Mesothelial cell of epicardium (in vitro differentiated cells): ENCODE results near the gene INF2. TPM values are rescaled to one million over a fixed set of nuclear protein-coding genes. Genes with fewer than 3 reads are reported as not detected.

Experiments
- DNase-seq, 2 experiments: peaks; one replicate each; pipeline ENCODE4 v3.0.0; 2021; ENCODE audit warnings: low spot score in 2 of 2; ENCODE audit not compliant: unreplicated experiment in 2 of 2
- H3K27ac Mint-ChIP-seq: 2 replicates; pipeline ENCODE4 v1.8.0; 2021; ENCODE audit warnings: mixed read lengths
- H3K27me3 Mint-ChIP-seq: 2 replicates; pipeline ENCODE4 v1.8.0; 2021; ENCODE audit warnings: low read depth, mixed read lengths
- H3K36me3 Mint-ChIP-seq: 2 replicates; pipeline ENCODE4 v1.8.0; 2021; ENCODE audit warnings: mixed read lengths
- H3K4me1 Mint-ChIP-seq: 2 replicates; pipeline ENCODE4 v1.8.0; 2021; ENCODE audit warnings: mixed read lengths
- H3K4me3 Mint-ChIP-seq: 2 replicates; pipeline ENCODE4 v1.8.0; 2021; ENCODE audit warnings: mild to moderate bottlenecking, moderate library complexity, mixed read lengths
- H3K9me3 Mint-ChIP-seq: 2 replicates; pipeline ENCODE4 v1.8.0; 2021; ENCODE audit warnings: mixed read lengths
- CTCF ChIP-seq: fragments of 200-600 bp; sonication (generic); IDR thresholded peaks from one replicate; pipeline ENCODE4 v1.5.0; 2021; ENCODE audit warnings: antibody characterized with exemption; ENCODE audit not compliant: unreplicated experiment
- total RNA-seq: library from RNA; stranded (reverse); gene quantifications from 3 replicates; pipeline ENCODE4 v1.2.1, GENCODE V29; 2021

The INF2 gene
- total RNA-seq, 1 donor from 2014 or later = 92.8 TPM

GRCh38 chr14:104703269-104703668, 13.9 kb downstream of the INF2 start:
- H3K4me1 Mint-ChIP-seq = peaks cover 3% of the 10 kb centered on the region
- H3K4me3 Mint-ChIP-seq = no peak overlapping the region
- H3K27me3 Mint-ChIP-seq = no peaks in the 10 kb centered on the region
- no peaks in the 10 kb centered on the region for H3K9me3 Mint-ChIP-seq
- H3K27ac Mint-ChIP-seq = no peak overlapping the region
- no peak for DNase-seq
- no peak for TF ChIP-seq CTCF
- H3K36me3 Mint-ChIP-seq = peaks cover 15% of the 10 kb centered on the region

- TF ChIP-seq CTCF = no peak
- no peaks in the 10 kb centered on the region for H3K9me3 Mint-ChIP-seq
- H3K4me3 Mint-ChIP-seq = no peak overlapping the region
- H3K36me3 Mint-ChIP-seq = peaks cover 15% of the 10 kb centered on the region
- DNase-seq = no peak
- H3K27ac Mint-ChIP-seq = no peak overlapping the region
- no peaks in the 10 kb centered on the region for H3K27me3 Mint-ChIP-seq
- peaks cover 2% of the 10 kb centered on the region for H3K4me1 Mint-ChIP-seq
Observed at GRCh38 chr14:104704252-104704651, 14.8 kb downstream of the INF2 start.

- H3K4me1 Mint-ChIP-seq = peaks cover 2% of the 10 kb centered on the region
- no peaks in the 10 kb centered on the region for H3K9me3 Mint-ChIP-seq
- no peaks in the 10 kb centered on the region for H3K27me3 Mint-ChIP-seq
- TF ChIP-seq CTCF = no peak
- no peak overlapping the region for H3K4me3 Mint-ChIP-seq
- H3K36me3 Mint-ChIP-seq = peaks cover 15% of the 10 kb centered on the region
- no peak overlapping the region for H3K27ac Mint-ChIP-seq
- no peak for DNase-seq
Observed at GRCh38 chr14:104705340-104706047, 16.1 kb downstream of the INF2 start.

- Mint-ChIP-seq H3K4me1 (peaks cover 2% of the 10 kb centered on the region), H3K27me3 (no peaks in the 10 kb centered on the region), H3K36me3 (peaks cover 15% of the 10 kb centered on the region), H3K9me3 (no peaks in the 10 kb centered on the region), H3K27ac (no peak overlapping the region), H3K4me3 (no peak overlapping the region)
- DNase-seq = no peak
- TF ChIP-seq CTCF = no peak
Observed at GRCh38 chr14:104706733-104707607, 17.6 kb downstream of the INF2 start.

GRCh38 chr14:104707608-104708595, 18.5 kb downstream of the INF2 start:
- Mint-ChIP-seq H3K4me1 (peaks cover 2% of the 10 kb centered on the region), H3K4me3 (no peak overlapping the region), H3K36me3 (peaks cover 15% of the 10 kb centered on the region), H3K9me3 (no peaks in the 10 kb centered on the region), H3K27me3 (no peaks in the 10 kb centered on the region), H3K27ac (no peak overlapping the region)
- no peak for DNase-seq
- TF ChIP-seq CTCF = no peak
